Measurements from ENCODE around the gene CALHM3.

- TF ChIP-seq RAD21 (IDR thresholded peaks at IDR 0.05; ENCODE audit: low read length) (no peak), RCOR1 (IDR thresholded peaks at IDR 0.05; ENCODE audit: low read length) (no peak), MEF2A (IDR thresholded peaks at IDR 0.05; ENCODE audit: borderline replicate concordance, low read depth) (no peak), EZH2phosphoT487 (IDR thresholded peaks at IDR 0.05; ENCODE audit: borderline replicate concordance, low read depth) (no peak), NRF1 (IDR thresholded peaks at IDR 0.05; ENCODE audit: low read depth, low read length) (no peak), CHD2 (IDR thresholded peaks at IDR 0.05; ENCODE audit: low read length, partially characterized antibody) (no peak), POLR2AphosphoS5 (IDR thresholded peaks at IDR 0.05; ENCODE audit: low read depth, low read length) (no peak)
Measured at GRCh38 chr10:103433858-103434257, 45.2 kb downstream of the CALHM3 start.
